ENCODE results near the gene GPR183.

GPR183 gene

DNA sequence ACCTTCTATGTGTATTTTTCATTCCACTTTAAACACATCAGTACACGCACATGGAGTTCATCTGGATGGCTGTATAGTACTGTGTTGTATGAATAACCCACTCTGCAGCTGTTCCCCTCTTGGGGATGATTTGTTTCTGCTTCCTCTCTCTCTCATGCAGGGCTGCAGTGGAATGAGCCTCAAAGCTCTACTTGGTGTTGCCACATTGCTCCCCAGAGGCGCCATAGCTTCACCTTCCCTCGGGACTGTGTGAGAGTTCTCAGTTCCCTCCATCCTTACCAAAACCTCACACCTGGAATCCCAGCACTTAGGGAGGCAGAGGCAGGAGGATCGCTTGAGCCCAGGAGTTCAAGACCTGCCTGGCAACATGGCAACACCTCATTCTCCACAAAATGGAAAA, 28.4 kb upstream of the GPR183 start:
- TF ChIP-seq CTCF (IDR thresholded peaks at IDR 0.05; ENCODE audit: extremely low read depth, missing control alignments): no peak
- peak; percentile 29 for DNase-seq (ENCODE audit: low spot score)

DNA sequence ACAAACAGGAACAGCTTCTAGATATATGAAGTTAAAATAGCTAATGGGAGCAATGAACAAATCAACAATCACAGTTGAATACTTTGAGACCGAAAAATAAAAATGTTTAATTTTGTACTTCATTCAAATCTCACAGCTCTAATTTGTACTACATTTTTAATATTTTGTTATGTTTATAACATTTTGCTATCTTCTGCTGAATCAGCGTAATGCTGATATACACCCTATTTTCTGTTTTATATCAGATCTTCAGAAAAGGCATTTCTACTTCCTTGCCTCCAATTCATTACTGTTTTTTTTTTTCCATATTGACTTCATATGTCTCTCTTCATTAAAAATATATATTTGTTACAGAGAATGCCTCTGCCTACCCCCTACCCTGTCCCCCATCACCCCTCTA, 27.9 kb upstream of the GPR183 start:
- DNase-seq (ENCODE audit: low spot score): no peak
- no peak for TF ChIP-seq CTCF (IDR thresholded peaks at IDR 0.05; ENCODE audit: extremely low read depth, missing control alignments)

GRCh38 chr13:99334221-99334620, 27.0 kb upstream of the GPR183 start:
- no peak for TF ChIP-seq CTCF (IDR thresholded peaks at IDR 0.05; ENCODE audit: extremely low read depth, missing control alignments)
- no peak for DNase-seq (ENCODE audit: low spot score)

DNA sequence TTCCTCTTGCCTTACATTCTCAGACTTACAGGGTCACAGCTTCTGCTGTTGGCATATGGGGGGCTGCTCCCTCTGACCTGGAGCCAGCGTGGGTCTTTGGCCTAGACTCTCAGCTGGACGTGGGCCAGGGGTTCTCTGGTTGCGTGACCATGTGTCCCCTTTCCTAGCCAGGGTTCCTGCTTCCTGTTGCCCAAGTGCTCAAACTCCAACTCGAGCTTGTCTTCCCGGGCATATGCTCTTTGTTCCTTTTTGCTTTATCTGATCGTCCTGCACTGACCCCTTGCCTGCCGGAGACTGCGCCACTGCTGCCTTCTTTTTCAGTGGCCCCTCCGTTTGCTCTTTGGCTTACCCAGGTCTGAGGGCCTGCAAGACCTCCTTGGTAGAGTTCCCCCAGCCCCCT, 25.3 kb upstream of the GPR183 start:
- no peak for DNase-seq (ENCODE audit: low spot score)

GRCh38 chr13:99331881-99332293, 24.7 kb upstream of the GPR183 start:
- peak; percentile 42 for DNase-seq (ENCODE audit: low spot score)
- TF ChIP-seq CTCF (IDR thresholded peaks at IDR 0.05; ENCODE audit: extremely low read depth, missing control alignments): no peak

More for the DNA sequence above, 25.3 kb upstream of the GPR183 start:
- TF ChIP-seq CTCF (IDR thresholded peaks at IDR 0.05; ENCODE audit: extremely low read depth, missing control alignments): no peak

- no peak for TF ChIP-seq CTCF (IDR thresholded peaks at IDR 0.05; ENCODE audit: extremely low read depth, missing control alignments)
- DNase-seq (ENCODE audit: low spot score): no peak
Observed at GRCh38 chr13:99330942-99331341, 23.7 kb upstream of the GPR183 start.

GRCh38 chr13:99329477-99329876, 22.3 kb upstream of the GPR183 start:
- no peak for DNase-seq (ENCODE audit: low spot score)
- no peak for TF ChIP-seq CTCF (IDR thresholded peaks at IDR 0.05; ENCODE audit: extremely low read depth, missing control alignments)

All from GM20000 (cell line).